Activated CD4-positive, alpha-beta T cell treated with anti-CD3 and anti-CD28 coated beads, Interleukin-2, Interleukin-6, amounts not matched to agents 100 ng/mL and 50 ng/mL, durations not matched to agents 16 hours and 8 hours (primary cell): ENCODE results near the gene LCMT1.
"Not testable (repeated sequence)": the region's sequence is repeated elsewhere in the genome, so short reads cannot be mapped to it uniquely, and the experiment has no call there.

Source experiments
- DNase-seq: peaks from one replicate; pipeline ENCODE4 v3.0.0-alpha.2; 2020

The LCMT1 gene

DNA sequence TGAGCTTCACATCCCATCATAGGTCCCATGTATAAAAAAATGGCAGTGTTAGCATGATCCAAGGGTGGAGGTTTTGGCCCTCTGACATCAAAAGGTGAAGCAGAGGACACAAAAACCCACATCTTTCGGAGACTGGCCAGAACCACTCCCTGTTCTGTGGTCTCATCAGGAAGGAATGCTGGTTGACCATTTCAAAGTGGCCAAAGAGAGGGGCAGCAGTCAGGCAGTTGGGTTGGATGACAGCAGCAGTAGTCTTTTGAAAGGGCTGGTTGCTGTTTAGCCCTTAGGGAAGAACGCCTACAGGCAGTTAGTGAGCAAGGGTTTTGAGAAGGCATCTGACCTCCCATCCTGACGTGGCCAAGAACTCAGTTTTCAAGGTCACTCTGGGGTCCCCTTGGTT, 40.5 kb downstream of the LCMT1 start:
- no peak for DNase-seq

DNA sequence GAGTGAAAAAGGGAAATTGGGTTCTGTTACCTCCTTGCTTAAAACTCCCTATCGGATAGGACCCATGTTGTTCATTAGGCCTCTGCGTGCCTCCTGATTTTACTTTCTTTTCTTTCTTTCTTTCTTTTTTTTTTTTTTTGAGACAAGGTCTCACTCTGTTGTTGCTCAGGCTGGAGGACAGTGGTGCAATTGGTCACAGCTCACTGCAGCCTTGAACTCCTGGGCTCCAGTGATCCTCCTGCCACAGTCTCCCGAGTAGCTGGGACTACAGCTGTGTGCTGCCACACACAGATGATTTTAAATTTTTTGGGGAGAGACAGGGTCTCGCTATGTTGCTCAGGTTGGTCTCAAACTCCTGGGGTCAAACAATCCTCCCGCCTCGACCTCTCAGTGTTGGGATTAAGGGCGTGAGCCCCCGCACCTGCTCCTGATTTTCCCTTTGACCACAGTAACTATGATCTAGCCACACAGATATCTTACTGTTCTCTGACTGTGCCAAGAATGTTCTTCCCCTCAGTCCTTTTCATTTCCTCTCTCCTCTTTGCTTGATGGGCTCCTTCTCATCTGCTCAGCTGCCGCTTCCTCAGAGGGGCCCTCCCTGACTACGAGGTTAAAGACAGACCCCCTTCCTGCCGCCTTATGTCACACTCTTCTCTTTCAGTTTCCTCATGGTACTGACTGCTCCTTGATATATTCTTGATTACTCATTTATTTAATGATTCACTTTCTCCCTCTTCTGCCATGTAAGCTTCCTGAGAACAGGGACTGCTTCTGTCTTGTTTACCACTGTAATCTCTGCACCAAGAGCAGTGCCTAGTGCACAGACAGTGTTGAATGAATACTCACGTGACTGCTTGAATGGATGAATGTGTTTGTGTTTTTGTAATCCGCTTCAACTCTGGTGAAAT, 44.3 kb downstream of the LCMT1 start:
- DNase-seq = peak; percentile 22

DNA sequence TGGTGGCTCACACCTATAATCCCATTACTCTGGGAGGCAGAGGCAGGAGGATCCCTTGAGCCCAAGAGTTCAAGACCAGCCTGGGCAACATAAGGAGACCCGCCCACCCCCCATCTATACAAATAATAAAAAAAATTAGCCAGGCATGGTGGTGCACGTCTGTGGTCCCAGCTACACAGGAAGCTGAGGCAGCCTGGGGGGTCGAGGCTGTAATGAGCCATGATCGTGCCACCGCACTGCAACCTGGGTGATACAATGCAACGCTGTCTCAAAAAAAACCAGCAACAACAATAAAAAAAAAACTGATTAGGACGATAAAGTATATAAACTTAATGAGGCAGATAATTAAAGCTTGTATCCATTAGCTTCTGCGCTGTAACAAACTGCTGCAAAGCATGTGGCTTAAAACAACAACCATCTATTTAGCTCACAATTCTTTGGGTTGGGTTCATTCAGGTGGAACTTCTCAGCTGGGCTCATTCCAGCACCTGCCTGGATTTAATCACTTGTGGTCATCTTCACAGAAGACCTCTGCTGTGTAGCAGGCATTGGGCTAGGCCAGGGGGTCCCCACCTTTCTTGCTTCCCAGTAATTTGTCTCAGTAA, 45.8 kb downstream of the LCMT1 start:
- no peak for DNase-seq

DNA sequence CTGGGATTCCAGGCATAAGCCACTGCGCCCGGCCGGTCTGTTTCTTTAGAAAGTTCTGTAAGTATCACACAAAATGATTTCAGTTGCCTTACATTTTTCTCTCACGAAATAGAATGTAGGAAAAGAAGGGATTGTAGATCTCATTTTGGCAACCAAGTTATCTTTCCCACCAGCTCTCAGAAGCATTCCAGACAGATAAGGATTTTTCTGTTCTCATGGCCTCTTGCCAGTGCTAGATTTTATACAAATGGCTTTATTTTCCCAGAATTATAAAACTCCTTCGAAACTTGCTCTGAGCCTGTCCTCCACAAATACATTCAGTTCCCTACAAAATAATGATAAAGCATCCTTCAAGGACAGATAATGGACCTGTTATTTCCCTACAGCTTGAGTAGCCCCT, 46.9 kb downstream of the LCMT1 start:
- no peak for DNase-seq

DNA sequence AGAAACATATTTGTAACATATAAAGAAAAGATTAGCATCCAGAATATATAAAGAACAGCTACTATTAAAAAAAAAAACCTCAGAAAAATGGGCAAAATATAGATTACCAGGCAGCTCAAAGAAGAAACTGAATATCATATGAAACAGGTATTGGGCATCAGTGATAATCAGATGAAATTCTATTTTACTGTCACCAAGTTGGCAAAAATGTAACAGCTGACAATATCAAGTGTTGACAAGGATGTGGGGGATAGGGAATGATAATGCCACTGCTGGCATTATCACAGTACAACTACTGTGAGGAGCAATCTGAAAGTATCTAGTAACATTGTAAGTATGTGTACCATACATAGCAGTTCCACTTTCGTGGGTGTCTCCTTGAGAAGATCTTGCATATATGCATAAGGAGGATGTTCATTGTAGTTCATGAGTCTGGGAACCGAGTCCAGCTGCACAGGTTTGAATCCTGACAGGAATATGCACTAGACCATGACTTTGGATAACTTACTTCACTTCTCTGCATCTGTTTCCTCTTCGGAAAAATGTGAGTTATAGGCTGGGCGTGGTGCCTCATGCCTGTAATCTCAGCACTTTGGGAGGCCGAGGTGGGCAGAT, 50.3 kb downstream of the LCMT1 start:
- DNase-seq = no peak

DNA sequence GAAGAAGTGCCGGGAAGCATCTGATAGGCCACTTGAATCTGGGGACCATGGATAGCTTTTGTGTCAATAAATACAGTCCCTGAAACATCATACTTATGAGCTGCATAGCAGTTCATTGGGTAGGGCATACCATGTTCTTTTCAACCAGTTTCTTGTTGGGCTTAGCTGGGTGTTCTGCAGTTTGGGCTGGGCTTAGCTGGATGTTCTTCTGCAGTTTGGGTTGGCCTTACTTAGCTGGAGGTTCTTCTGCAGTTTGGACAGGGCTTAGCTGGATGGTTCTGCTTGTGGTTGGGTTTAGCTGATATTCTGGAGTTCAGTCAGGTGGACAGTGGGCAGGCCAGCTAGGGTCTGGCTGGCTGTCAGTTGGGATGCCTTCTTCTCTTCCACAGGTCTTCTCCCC, 52.1 kb downstream of the LCMT1 start:
- DNase-seq = no peak

DNA sequence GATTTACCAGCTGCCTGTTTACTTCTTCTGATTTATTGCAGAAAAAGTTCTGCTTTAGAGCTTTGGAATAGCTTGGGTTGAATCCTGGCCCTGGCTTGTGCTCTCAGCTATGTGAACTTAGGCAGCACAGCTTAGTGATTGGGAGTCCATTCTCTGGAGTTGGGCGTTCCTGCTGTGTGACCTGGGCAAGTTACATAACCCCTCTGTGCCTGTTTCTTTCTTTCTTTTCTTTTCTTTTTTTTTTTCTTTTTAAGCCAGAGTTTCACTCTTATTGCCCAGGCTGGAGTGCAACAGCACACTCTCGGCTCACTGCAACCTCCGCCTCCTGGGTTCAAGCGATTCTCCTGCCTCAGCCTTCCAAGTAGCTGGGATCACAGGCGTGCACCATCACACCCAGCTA, 53.7 kb downstream of the LCMT1 start:
- no peak for DNase-seq

DNA sequence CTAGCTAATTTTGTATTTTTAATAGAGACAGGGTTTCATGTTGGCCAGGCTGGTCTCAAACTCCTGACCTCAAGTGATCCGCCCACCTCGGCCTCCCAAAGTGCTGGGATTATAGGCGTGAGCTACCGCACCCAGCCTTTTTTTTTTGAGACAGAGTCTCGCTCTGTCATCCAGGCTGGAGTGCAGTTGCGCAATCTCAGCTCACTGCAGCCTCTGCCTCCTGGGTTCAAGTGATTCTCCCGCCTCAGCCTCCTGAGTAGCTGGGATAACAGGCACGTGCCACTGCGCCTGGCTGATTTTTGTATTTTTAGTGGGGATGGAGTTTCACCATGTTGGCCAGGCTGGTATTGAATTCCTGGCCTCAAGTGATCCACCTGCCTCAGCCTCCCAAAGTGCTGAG, 56.4 kb downstream of the LCMT1 start:
- not testable (repeated sequence) for DNase-seq

DNA sequence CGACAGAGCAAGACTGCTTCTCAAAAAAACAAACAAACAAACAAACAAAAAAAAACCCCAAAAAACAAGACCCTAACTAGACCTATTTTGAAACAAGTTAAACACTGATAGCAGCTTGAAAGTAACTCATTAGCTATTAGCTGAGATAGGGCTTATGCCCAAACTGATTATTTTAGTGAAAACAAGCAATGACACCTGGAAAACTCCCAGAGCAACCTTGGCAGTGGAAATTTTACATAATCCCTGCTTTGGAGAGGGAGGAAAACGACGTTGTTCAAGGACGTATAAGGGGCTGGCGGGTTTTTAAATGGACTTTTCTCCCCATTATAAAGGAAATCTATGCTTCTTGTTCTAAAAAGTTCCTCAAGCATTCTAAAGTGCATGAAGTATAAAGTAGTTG, 59.8 kb downstream of the LCMT1 start:
- DNase-seq = no peak

DNA sequence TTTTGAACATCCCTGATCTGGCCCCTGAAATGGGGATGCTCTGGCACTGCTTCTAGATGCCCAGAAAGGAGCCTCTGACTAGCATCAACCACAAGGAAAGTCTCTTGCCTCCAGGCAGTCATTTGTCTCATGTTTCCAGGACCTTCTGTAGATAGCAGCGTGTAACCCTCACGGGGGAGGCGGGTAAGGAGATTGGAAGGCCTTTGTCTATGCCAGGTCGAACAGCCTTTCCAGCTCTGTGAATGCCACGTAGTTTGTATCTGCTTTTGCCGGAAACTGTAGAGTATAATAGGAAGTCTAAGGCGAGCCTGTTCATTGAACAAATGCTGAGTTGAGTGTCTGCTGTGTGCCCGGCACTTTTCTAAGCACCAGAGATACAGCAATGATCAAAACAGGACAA, 61.3 kb downstream of the LCMT1 start:
- DNase-seq = no peak

DNA sequence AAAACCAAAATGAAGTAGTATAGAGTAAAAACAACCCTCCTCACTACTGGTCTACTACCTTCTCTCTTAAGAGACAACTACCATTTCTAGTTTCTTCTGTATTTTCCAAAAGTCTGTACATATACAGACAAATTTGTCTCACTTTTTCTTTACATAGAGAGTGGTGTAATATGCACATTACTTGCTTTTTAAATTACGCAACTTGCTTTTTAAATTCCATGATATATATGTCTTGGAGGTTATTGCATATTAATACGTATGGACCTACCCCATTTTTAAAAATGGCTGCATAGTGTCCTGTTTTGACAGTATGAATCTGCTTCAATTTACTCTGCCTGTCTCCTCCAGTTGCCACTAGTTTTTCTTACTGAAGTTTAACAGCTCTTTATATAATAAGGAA, 62.7 kb downstream of the LCMT1 start:
- no peak for DNase-seq

DNA sequence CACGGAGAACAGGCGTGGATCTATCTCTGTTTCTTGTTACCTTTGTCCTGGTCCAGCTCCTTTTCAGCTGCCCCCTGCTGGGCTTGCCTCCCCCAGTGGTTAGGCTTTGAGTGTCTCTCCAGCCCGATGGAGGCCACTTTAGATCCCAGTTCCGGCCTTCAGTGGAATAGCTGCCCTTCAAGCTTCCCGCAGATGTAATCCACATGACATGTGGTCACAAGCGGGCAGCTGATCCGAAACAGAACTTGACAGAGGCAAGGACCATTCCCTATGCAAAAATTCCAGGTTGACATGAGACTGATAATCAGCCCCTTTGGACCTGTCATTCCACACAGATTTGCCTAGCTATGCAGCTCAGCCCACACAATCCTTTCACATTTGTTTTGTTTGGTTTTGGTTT, 64.6 kb downstream of the LCMT1 start:
- DNase-seq = no peak

DNA sequence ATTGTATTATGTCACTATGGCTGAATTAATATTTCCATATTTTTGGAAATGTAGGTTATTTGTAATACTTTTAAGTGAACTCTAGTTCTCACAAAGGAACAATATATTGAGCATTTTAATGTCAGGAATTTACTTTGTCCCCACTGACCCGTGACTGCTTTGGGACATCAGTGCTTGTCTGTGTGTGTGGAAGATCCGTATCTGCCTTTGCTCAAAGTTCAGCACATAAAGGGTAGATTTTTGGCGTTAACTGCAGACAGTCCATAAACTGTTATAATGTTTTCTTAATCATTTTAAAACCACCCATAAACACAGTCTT, 65.9 kb downstream of the LCMT1 start:
- no peak for DNase-seq

DNA sequence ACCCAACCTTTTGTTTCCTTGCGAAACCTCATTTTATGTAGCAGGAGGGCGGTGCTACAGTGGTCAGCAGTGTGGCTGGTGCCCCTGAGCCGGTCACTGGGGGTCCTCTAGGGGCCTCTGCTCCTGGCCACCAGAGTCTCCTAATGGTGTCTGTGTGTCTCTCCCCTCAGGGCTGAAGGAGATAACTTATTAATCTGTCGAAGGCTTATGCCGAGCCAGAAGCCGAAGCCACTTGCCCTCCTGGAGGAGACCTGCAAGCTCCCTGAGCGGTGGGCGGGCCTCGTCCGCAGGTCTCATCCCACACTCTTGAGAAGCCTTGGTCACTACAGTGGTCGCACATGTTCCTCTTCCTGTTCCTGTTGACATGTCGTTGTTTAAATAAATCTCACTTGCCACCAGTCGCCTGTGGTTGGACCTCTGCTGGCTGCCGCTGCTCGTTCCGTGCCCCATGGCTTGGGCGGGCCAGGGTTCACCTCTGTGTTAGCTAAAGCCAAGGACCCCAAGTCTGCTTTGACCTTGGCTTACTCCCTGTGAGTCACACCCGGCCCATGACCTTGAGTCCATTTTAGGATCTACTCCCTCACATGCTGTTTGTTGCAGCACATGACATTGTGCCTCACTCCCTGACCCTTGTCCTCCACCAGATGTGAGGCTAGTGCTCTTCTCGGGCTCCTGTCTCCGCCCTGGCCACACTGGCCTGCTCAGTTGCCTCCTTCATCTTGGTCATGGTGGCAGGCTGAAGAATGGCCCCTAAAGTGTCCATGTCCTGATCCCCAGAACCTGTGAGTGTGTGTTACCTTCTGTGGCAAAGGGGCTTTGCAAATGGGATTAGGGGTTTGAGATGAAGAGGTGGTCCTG, 66.5 kb downstream of the LCMT1 start:
- no peak for DNase-seq

DNA sequence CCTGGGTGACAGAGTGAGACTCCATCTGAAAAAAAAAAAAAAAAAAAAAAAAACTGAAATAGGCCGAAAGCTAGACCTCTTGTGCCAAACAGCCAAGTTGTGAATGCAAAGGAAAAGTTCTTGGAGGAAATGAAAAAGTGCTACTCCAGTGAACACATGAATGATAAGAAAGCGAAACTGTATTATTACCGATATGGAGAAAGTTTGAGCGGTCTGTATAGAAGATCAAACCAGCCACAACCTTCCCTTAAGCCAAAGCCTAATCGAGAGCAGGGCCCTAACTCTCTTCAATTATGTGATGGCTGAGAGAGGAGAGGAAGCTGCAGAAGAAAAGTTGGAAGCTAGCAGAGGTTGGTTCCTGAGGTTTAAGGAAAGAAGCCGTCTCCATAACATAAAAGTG, 69.7 kb downstream of the LCMT1 start:
- DNase-seq = peak; percentile 27

DNA sequence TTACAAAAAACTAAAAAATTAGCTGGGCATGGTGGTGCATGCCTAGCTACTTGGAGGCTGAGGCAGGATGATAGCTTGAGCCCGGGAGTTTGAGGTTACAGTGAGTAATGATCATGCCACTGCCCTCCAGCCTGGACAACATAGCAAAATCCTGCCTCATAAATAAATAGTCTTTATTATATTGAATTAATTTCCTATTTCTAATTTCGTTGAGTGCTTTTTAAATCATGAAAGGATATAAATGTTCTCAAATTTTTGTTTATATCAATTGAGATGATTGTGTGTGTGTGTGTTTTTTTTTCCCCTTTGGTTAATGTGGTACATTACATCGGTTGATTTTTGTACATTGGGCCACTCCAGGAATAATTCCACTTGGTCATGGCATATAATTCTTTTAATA, 73.2 kb downstream of the LCMT1 start:
- DNase-seq = no peak

DNA sequence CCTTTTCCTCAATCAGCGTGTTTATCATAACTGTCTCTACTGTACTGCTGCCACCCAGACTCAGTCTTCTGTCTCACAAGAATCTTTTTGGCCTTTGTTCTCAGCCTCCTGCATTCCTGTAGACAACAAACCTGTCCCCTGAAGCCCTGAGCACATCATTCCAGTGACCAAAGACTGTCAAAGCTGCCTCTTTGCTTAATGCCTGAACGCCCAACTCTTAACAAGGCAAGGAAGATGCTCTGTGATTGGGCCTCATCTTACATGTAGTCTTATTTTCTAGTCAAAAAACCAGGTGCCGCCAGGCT, 75.9 kb downstream of the LCMT1 start:
- DNase-seq = no peak

DNA sequence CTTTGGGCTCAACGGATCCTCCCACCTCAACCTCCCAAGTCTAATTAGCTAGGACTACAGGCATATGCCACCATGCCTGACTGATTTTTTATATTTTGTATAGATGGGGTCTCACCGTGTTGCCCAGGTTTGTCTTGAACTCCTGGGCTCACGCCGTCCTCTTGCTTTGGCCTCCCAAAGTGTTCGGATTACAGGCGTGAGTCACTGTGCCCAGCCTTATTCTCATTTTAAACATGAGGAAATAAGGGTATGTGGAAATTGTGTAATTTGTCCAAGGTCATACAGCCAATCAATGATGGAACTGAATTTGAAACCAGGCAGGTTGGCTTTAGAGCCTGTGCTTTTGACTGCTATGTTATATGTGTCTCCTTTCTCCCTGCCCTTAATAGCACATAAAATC, 77.8 kb downstream of the LCMT1 start:
- no peak for DNase-seq

DNA sequence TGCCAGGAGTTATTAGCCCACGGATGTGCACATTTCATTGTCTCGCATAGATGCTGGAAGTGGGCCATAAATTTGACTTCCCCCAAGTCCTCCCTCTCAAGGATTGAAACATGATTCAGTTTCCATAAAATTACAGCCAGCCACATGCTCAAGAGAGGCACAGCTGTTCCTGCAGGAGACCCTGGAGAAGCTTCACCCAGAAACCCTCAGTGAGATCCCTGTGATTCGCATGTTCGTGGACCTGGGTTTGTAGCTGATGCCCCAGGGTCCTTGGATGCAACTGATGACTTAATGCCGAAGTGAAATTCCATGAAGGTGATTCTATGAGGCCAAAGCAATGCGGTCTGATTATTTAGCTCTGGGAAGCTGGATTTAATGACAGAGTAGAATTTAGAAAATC, 80.6 kb downstream of the LCMT1 start:
- DNase-seq = no peak

DNA sequence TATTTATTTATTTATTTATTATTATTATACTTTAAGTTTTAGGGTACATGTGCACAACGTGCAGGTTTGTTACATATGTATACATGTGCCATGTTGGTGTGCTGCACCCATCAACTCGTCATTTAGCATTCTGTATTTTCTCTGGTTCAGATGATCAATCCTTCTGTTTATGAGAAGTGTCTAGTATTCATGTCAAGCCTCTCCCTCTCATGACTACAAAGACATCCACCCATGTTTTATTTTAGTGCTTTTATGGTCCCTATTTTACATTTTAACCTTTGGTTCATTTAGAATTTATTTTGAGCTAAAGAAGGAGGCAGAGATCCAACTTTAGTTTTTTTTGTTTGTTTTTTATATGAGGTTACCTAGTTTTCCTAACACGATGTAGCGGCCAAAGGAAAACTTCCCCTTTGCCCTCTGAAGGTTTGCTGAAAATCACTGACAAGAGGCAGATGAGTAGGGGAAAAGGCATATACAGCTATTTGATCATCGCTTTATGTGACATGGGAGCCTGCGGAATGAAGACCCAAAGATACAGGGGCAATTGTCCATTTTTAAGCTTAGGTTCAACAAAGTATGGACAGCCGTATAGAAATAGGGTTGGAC, 82.8 kb downstream of the LCMT1 start:
- no peak for DNase-seq

DNA sequence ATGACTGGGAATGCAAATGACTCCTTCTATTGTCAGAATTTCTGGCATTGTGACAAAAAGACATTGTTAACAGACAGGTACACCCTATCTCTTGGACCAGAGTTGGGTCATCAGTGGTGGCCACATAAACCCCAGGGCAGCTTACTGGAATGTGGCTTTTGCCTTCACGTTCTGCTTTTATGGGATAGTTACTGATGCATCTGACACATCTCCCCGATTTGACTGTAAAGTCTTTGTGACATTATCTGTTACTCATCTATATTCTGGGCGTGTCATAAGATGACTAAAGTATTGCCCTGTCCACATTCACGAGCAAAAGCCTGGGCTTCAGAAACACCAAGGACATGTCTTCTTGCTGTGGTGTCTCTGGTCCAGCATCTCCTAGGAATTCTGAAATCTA, 86.5 kb downstream of the LCMT1 start:
- DNase-seq = no peak

DNA sequence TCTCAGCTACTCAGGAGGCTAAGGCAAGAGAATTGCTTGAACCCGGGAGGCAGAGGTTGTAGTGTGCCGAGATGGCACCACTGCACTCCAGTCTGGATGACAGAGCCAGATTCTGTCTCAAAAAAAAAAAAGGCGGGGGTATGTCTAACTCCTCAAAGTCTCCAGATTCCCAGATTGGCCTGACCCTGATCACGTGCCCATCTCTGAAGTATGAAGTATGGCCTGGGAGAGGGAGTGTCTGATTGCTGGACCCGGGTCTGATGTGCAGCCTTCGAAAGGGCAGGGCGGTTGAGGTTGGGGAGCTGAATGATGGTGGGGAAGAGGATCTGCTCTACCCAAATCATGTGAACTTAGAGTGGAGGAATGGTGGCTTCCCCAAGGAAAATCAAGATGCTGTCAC, 87.9 kb downstream of the LCMT1 start:
- DNase-seq = no peak

DNA sequence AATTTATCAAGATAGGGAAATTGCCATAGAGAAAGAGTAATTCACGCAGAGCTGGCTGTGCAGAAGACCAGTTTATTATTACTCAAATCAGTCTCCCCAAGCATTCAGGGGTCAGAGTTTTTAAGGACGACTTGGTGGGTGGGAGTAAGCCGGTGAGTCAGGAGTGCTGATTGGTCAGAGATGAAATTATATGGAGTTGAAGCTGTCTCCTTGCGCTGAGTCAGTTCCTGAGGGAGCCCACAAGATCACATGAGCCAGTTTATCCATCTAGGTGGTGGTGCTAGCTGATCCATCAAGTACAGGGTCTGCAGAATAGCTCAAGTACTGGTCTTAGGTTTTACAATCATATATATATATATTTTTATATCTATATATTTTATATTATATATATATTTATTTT, 99.2 kb downstream of the LCMT1 start:
- peak; percentile 16 for DNase-seq
